Parietal lobe (tissue), 2 donors: Measurements from ENCODE around the gene PTHLH. TPM values are rescaled to one million over a fixed set of nuclear protein-coding genes. Genes with fewer than 3 reads are reported as not detected.

ENCODE experiments used
- small RNA-seq: library from RNA; depleted of rRNA; stranded (forward); fragments of <200 nt; gene quantifications from one replicate; pipeline ENCODE3, GENCODE V24; 2014; ENCODE audit warnings: low replicate concordance
- total RNA-seq: library from RNA; depleted of rRNA; stranded (reverse); fragments of >200 nt; gene quantifications from one replicate; pipeline ENCODE4 v1.2.3, GENCODE V29; 2014

Gene PTHLH
- not detected for total RNA-seq

GRCh38 chr12:27972721-27973120 lies at the start of gene PTHLH:
Gene PTHLH (minus strand): TSS chr12:27972733. CDS start chr12:27969494, 3,239 bp downstream.

Small RNA genes lying within 50 kb of the gene (small RNA-seq; reads per million reads assigned to genes)
- not detected for gene AC008011.1

Other genes starting within 250 kb of the PTHLH start
- 92.0 TPM for gene KLHL42, start 192.5 kb downstream of the PTHLH start, total RNA-seq
- gene MANSC4, start 192.5 kb downstream of the PTHLH start, total RNA-seq: 0.63 TPM
- 76.4 TPM for gene CCDC91, start 217.7 kb upstream of the PTHLH start, total RNA-seq